T-cell (primary cell): Measurements from ENCODE around the gene POLR3E. TPM values are rescaled to one million over a fixed set of nuclear protein-coding genes. Genes with fewer than 3 reads are reported as not detected.

Experiments used
- ATAC-seq, 4 experiments: fragments of 200-7000 bp in 3 of 4; fragments of 150-1000 bp in 1 of 4; cut with Tn5 transposase; replicated peaks in 1 of 4; 1 replicate in 3 of 4; 2 replicates in 1 of 4; pipeline ENCODE4 v1.10.0; 2021; ENCODE audit warnings: moderate library complexity in 3 of 4, mild to moderate bottlenecking in 2 of 4, moderate number of reproducible peaks in 1 of 4
- CTCF ChIA-PET, 2 donors: fragments of 300-600 bp; sonication (Branson Sonifier 250); formaldehyde crosslinking; loops; one replicate each; lab custom pipeline; 2022; ENCODE audit warnings: antibody characterized with exemption in 2 of 2; lab: Charles Lee
- POLR2A ChIA-PET, 2 donors: fragments of 300-600 bp; sonication (Branson Sonifier 250); formaldehyde crosslinking; loops; one replicate each; lab custom pipeline; 2022; ENCODE audit warnings: antibody characterized with exemption in 2 of 2; lab: Charles Lee
- DNase-seq, 35 experiments: peaks; one replicate each; pipeline versions ENCODE4 v3.0.0 to v3.0.0-alpha.2; 2013 to 2023
- H3K27ac ChIP-seq: one replicate; pipeline ENCODE4 v1.5.1; 2013; ENCODE audit warnings: low read length
- H3K27me3 ChIP-seq, 2 experiments: replicated peaks in 1 of 2; 1 replicate in 1 of 2; 2 replicates in 1 of 2; pipeline versions ENCODE4 v1.6.1 to v1.7.0; 2013; ENCODE audit warnings: low read length in 1 of 2, mixed read lengths in 1 of 2; ENCODE audit not compliant: control insufficient read depth in 2 of 2, insufficient read depth in 2 of 2; ENCODE audit errors: extremely low read depth in 1 of 2
- H3K36me3 ChIP-seq, 2 donors: 1 replicate in 1 of 2; 2 replicates in 1 of 2; pipeline versions ENCODE4 v1.6.1 to v1.7.0; 2013; ENCODE audit warnings: low read length in 1 of 2; ENCODE audit not compliant: control insufficient read depth in 2 of 2, insufficient read depth in 1 of 2; ENCODE audit errors: extremely low read depth in 1 of 2
- H3K4me1 ChIP-seq, 2 experiments: 1 replicate in 1 of 2; 2 replicates in 1 of 2; pipeline versions ENCODE4 v1.6.1 to v1.7.0; 2013; ENCODE audit warnings: low read length in 2 of 2, mixed read lengths in 1 of 2; ENCODE audit not compliant: insufficient read depth in 2 of 2, control insufficient read depth in 1 of 2; ENCODE audit errors: extremely low read depth in 1 of 2
- H3K4me3 ChIP-seq, 2 donors: 1 replicate in 1 of 2; 2 replicates in 1 of 2; pipeline versions ENCODE4 v1.5.1 to v1.7.0; 2013; ENCODE audit warnings: mild to moderate bottlenecking in 2 of 2, low read length in 1 of 2, moderate library complexity in 1 of 2; ENCODE audit not compliant: control insufficient read depth in 1 of 2; ENCODE audit errors: extremely low read depth in 1 of 2
- H3K9me3 ChIP-seq: 2 replicates; pipeline ENCODE4 v1.7.0; 2013
- H3K27ac Mint-ChIP-seq, 2 donors: one replicate each; pipeline ENCODE4 v1.8.0; 2020 to 2021; ENCODE audit warnings: mild to moderate bottlenecking in 2 of 2, mixed read lengths in 2 of 2
- H3K27me3 Mint-ChIP-seq, 2 donors: one replicate each; pipeline ENCODE4 v1.8.0; 2021 to 2022; ENCODE audit warnings: mixed read lengths in 2 of 2
- H3K36me3 Mint-ChIP-seq: one replicate; pipeline ENCODE4 v1.8.0; 2021; ENCODE audit warnings: mixed read lengths
- H3K4me1 Mint-ChIP-seq, 3 donors: one replicate each; pipeline ENCODE4 v1.8.0; 2020 to 2022; ENCODE audit warnings: mixed read lengths in 3 of 3, mild to moderate bottlenecking in 1 of 3
- H3K4me3 Mint-ChIP-seq, 3 donors: one replicate each; pipeline ENCODE4 v1.8.0; 2020 to 2022; ENCODE audit warnings: mild to moderate bottlenecking in 3 of 3, mixed read lengths in 3 of 3, moderate library complexity in 3 of 3
- H3K9me3 Mint-ChIP-seq, 3 donors: one replicate each; pipeline ENCODE4 v1.8.0; 2020 to 2022; ENCODE audit warnings: mixed read lengths in 3 of 3
- WGBS: methylation state at CpG from one replicate; pipeline ENCODE4 v1.1.5; 2013; ENCODE audit warnings: missing lambda C conversion rate; ENCODE audit not compliant: insufficient coverage; 5-methylcytosine and 5-hydroxymethylcytosine counted together
- total RNA-seq, 35 experiments: library from RNA in 6 of 35; stranded (reverse) in 6 of 35; fragments of 120-200 nt in 1 of 35; gene quantifications; one replicate each; pipeline versions ENCODE4 v1.2.1 to v1.2.4 and lab custom pipeline; 2013 to 2026

The POLR3E gene
- total RNA-seq, 5 donors from 2014 or later (not counting 1 experiment from before 2014, with no cell fraction given): 79.3 to 174 (median 99.7) TPM

GRCh38 chr16:22260490-22260889 lies 36.7 kb upstream of the POLR3E start:
- 95% methylated on average over 2 of the region's 3 CpGs for WGBS
- no peak overlapping the region for H3K4me3 ChIP-seq
- Mint-ChIP-seq H3K27me3 (no peaks in the 10 kb centered on the region), H3K9me3 (no peaks in the 10 kb centered on the region), H3K4me3 (no peak overlapping the region), H3K27ac (no peak overlapping the region), H3K4me1 (peaks cover 19 to 32% (median 22%) of the 10 kb centered on the region in 3 donors), H3K36me3 (peaks cover 40% of the 10 kb centered on the region)
- ChIA-PET CTCF (no interaction called here), POLR2A (no interaction called here)
- DNase-seq: no peak
- no peaks in the 10 kb centered on the region for H3K9me3 ChIP-seq
- no peak for ATAC-seq
- H3K4me1 ChIP-seq: peaks cover 9 to 27% of the 10 kb centered on the region in 2 experiments
- H3K36me3 ChIP-seq: peaks cover 16 to 39% of the 10 kb centered on the region in 2 donors
- no peak overlapping the region for H3K27ac ChIP-seq
- no peaks in the 10 kb centered on the region for H3K27me3 ChIP-seq

- peaks cover 10 to 38% of the 10 kb centered on the region in 2 donors for H3K36me3 ChIP-seq
- Mint-ChIP-seq H3K4me1 (peaks cover 19 to 32% (median 23%) of the 10 kb centered on the region in 3 donors), H3K27me3 (no peaks in the 10 kb centered on the region), H3K27ac (peak overlapping the region; percentile 46 to 71), H3K36me3 (peaks cover 38% of the 10 kb centered on the region), H3K4me3 (no peak overlapping the region), H3K9me3 (no peaks in the 10 kb centered on the region)
- CTCF ChIA-PET: interaction anchor here in 1 of 2 donors (0.7 kb wide), 1 partner anchor 306 kb away, joined by 4 read pairs; no protein-coding TSS in a partner anchor
- WGBS: 0% methylated on average over 1 of the region's 4 CpGs
- no peaks in the 10 kb centered on the region for H3K27me3 ChIP-seq
- DNase-seq: peak in 1 of 35 experiments; percentile 8
- H3K9me3 ChIP-seq: no peaks in the 10 kb centered on the region
- peaks cover 9 to 28% of the 10 kb centered on the region in 2 experiments for H3K4me1 ChIP-seq
- no peak overlapping the region for H3K4me3 ChIP-seq
- H3K27ac ChIP-seq: no peak overlapping the region
- POLR2A ChIA-PET: interaction anchor here in 1 of 2 donors (0.7 kb wide), 1 partner anchor 36 kb away, joined by 4 read pairs; no protein-coding TSS in a partner anchor
- ATAC-seq: peak in 2 of 4 experiments; percentile 47 to 72
These were observed 34.7 kb upstream of the POLR3E start for GRCh38 chr16:22262460-22262859.

GRCh38 chr16:22264786-22265185 lies 32.4 kb upstream of the POLR3E start:
- peaks cover 26% of the 10 kb centered on the region for H3K36me3 Mint-ChIP-seq
- Histone ChIP-seq H3K9me3 (no peaks in the 10 kb centered on the region), H3K4me3 (no peak overlapping the region), H3K4me1 (peaks cover 9 to 28% of the 10 kb centered on the region in 2 experiments), H3K27ac (no peak overlapping the region), H3K27me3 (no peaks in the 10 kb centered on the region), H3K36me3 (peaks cover 4 to 28% of the 10 kb centered on the region in 2 donors)
- peak in 3 of 4 experiments; percentile 41 to 78 (median 43) for ATAC-seq
- peak in 3 of 35 experiments; percentile 7 to 32 (median 32) for DNase-seq
- H3K9me3 Mint-ChIP-seq: no peaks in the 10 kb centered on the region
- CTCF ChIA-PET: interaction anchor here in 1 of 2 donors (1.0 kb wide), 1 partner anchor 32 kb away, joined by 3 read pairs; the partner anchor contains the start of gene POLR3E
- peak overlapping the region in 1 of 2 donors; percentile 64 for H3K27ac Mint-ChIP-seq
- H3K4me1 Mint-ChIP-seq: peaks cover 19 to 32% (median 23%) of the 10 kb centered on the region in 3 donors
- no peaks in the 10 kb centered on the region for H3K27me3 Mint-ChIP-seq
- POLR2A ChIA-PET: no interaction called here
- H3K4me3 Mint-ChIP-seq: no peak overlapping the region
- WGBS: 87% methylated on average over 6 of the region's 7 CpGs

- Mint-ChIP-seq H3K27me3 (no peaks in the 10 kb centered on the region), H3K36me3 (peaks cover 23% of the 10 kb centered on the region), H3K27ac (peak overlapping the region; percentile 42 to 64), H3K9me3 (no peaks in the 10 kb centered on the region), H3K4me1 (peaks cover 19 to 32% (median 23%) of the 10 kb centered on the region in 3 donors), H3K4me3 (no peak overlapping the region)
- no peaks in the 10 kb centered on the region for H3K9me3 ChIP-seq
- peaks cover 4 to 25% of the 10 kb centered on the region in 2 donors for H3K36me3 ChIP-seq
- DNase-seq (no peak), ATAC-seq (no peak)
- ChIA-PET CTCF (interaction anchor here in 1 of 2 donors (1.0 kb wide), 1 partner anchor 32 kb away, joined by 3 read pairs; the partner anchor contains the start of gene POLR3E), POLR2A (no interaction called here)
- H3K4me1 ChIP-seq: peaks cover 9 to 28% of the 10 kb centered on the region in 2 experiments
- no peak overlapping the region for H3K4me3 ChIP-seq
- H3K27me3 ChIP-seq: no peaks in the 10 kb centered on the region
- no peak overlapping the region for H3K27ac ChIP-seq
- 100% methylated on average over 4 of the region's 5 CpGs for WGBS
These were observed 31.9 kb upstream of the POLR3E start for GRCh38 chr16:22265351-22265750.

GRCh38 chr16:22266546-22266945 lies 30.7 kb upstream of the POLR3E start:
- ATAC-seq: no peak
- H3K27ac ChIP-seq: no peak overlapping the region
- CTCF ChIA-PET: no interaction called here
- no peak for DNase-seq
- no peaks in the 10 kb centered on the region for H3K27me3 ChIP-seq
- no peak overlapping the region for H3K4me3 ChIP-seq
- no peak overlapping the region for H3K4me3 Mint-ChIP-seq
- peaks cover 9 to 27% of the 10 kb centered on the region in 2 experiments for H3K4me1 ChIP-seq
- POLR2A ChIA-PET: no interaction called here
- peaks cover 19 to 29% (median 23%) of the 10 kb centered on the region in 3 donors for H3K4me1 Mint-ChIP-seq
- H3K36me3 Mint-ChIP-seq: peaks cover 25% of the 10 kb centered on the region
- WGBS: 97% methylated on average over 16 of the region's 19 CpGs
- peaks cover 4 to 20% of the 10 kb centered on the region in 2 donors for H3K36me3 ChIP-seq
- H3K9me3 Mint-ChIP-seq: no peaks in the 10 kb centered on the region
- no peak overlapping the region for H3K27ac Mint-ChIP-seq
- H3K9me3 ChIP-seq: no peaks in the 10 kb centered on the region
- no peaks in the 10 kb centered on the region for H3K27me3 Mint-ChIP-seq

- Histone ChIP-seq H3K27ac (no peak overlapping the region), H3K27me3 (no peaks in the 10 kb centered on the region), H3K36me3 (peaks cover 3 to 27% of the 10 kb centered on the region in 2 donors), H3K9me3 (no peaks in the 10 kb centered on the region), H3K4me3 (no peak overlapping the region), H3K4me1 (peaks cover 9 to 16% of the 10 kb centered on the region in 2 experiments)
- ChIA-PET CTCF (no interaction called here), POLR2A (no interaction called here)
- Mint-ChIP-seq H3K4me1 (peaks cover 11 to 23% (median 19%) of the 10 kb centered on the region in 3 donors), H3K36me3 (peaks cover 35% of the 10 kb centered on the region), H3K4me3 (no peak overlapping the region), H3K27ac (no peak overlapping the region), H3K27me3 (no peaks in the 10 kb centered on the region), H3K9me3 (no peaks in the 10 kb centered on the region)
- DNase-seq: no peak
- 100% methylated on average over 3 of the region's 8 CpGs for WGBS
- ATAC-seq: no peak
These were observed 29.4 kb upstream of the POLR3E start for GRCh38 chr16:22267764-22268163.
